Glomerular visceral epithelial cell (primary cell): ENCODE results near the gene IFNW1.
"Not testable (repeated sequence)": the region's sequence is repeated elsewhere in the genome, so short reads cannot be mapped to it uniquely, and the experiment has no call there.

Experiments
- DNase-seq: peaks from one replicate; pipeline ENCODE4 v3.0.0-alpha.2; 2016; ENCODE audit errors: extremely low spot score

The IFNW1 gene

GRCh38 chr9:21141427-21141882, at the start of gene IFNW1:
Gene IFNW1, minus strand, starts transcription at chr9:21141832. Its CDS starts 262 bp downstream, at chr9:21141570.
- DNase-seq = no peak

- DNase-seq = not testable (repeated sequence)
These were observed 45.9 kb upstream of the IFNW1 start, which contains the start of gene IFNA4 for GRCh38 chr9:21187487-21187886. Gene IFNA4, minus strand, starts transcription at chr9:21187587. Its CDS starts 56 bp downstream, at chr9:21187531.

GRCh38 chr9:21182810-21183736, 41.4 kb upstream of the IFNW1 start:
- DNase-seq = peak; percentile 4

- DNase-seq = no peak
These were observed 33.0 kb upstream of the IFNW1 start for GRCh38 chr9:21174671-21175070.

GRCh38 chr9:21172156-21172555, 30.5 kb upstream of the IFNW1 start:
- no peak for DNase-seq

GRCh38 chr9:21171351-21171750, 29.7 kb upstream of the IFNW1 start:
- DNase-seq = no peak

- DNase-seq = not testable (repeated sequence)
These were observed 24.9 kb upstream of the IFNW1 start, which contains the start of gene IFNA21 for GRCh38 chr9:21166560-21166959. Gene IFNA21, minus strand, starts transcription at chr9:21166660. Its CDS starts 48 bp downstream, at chr9:21166612.

GRCh38 chr9:21165516-21165915, 23.9 kb upstream of the IFNW1 start:
- no peak for DNase-seq

- peak; percentile 24 for DNase-seq
These were observed 18.5 kb upstream of the IFNW1 start for GRCh38 chr9:21160178-21160577.

- no peak for DNase-seq
These were observed 13.9 kb upstream of the IFNW1 start for GRCh38 chr9:21155501-21155900.

- DNase-seq = peak; percentile 44
These were observed 12.5 kb upstream of the IFNW1 start for GRCh38 chr9:21154018-21154608.

GRCh38 chr9:21153336-21154017, 11.8 kb upstream of the IFNW1 start:
- DNase-seq = peak; percentile 38

- DNase-seq = no peak
These were observed 3.0 kb upstream of the IFNW1 start for GRCh38 chr9:21144603-21145002.

- DNase-seq = no peak
These were observed 4.6 kb downstream of the IFNW1 start for GRCh38 chr9:21137020-21137419.

GRCh38 chr9:21135736-21136135, 5.9 kb downstream of the IFNW1 start:
- DNase-seq = no peak

GRCh38 chr9:21128186-21128585, 13.4 kb downstream of the IFNW1 start:
- DNase-seq = not testable (repeated sequence)

GRCh38 chr9:21121595-21122251, 19.9 kb downstream of the IFNW1 start:
- no peak for DNase-seq

GRCh38 chr9:21121079-21121478, 20.6 kb downstream of the IFNW1 start:
- no peak for DNase-seq

- no peak for DNase-seq
These were observed 22.4 kb downstream of the IFNW1 start for GRCh38 chr9:21119093-21119770.

GRCh38 chr9:21114311-21114710, 27.3 kb downstream of the IFNW1 start:
- no peak for DNase-seq
